ENCODE measurements around the gene AJUBA.

The AJUBA gene

DNA sequence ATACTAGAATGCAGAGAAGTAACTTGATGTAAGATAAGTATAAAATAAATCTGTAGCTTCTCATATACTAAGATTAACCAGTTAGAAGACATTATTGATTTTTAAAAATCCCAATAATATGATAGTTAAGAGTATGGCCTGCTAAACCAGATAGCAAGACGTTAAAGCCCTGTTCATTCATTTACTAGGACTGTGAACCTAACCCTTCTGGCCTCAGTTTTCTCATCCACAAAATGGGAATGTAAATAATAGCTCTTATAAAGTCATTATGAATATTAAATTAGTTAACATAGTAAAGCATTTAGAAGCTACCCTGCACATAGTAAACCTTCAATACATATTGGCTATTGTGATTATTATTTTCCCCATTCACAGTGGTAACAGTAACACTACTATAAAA is 47.2 kb downstream of the AJUBA start:
- DNase-seq (ENCODE audit: low read depth): no peak

DNA sequence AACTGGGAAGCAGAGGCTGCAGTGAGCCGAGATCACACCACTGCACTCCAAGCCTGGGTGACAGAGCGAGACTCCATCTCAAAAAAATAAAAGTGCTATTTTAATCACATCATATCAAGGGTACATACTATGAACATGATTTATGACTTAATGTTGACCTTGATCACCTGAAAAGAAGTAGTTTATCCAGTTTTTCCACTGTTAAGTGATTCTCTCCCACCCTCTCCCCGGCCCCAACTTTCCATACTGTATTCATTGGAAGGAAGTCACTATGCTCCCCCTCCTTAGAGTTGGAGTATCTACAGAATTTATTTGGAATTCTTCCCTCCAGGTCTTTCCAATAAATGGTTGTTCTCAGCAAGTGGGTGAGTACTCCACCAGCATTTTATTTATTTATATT is 50.2 kb downstream of the AJUBA start:
- DNase-seq (ENCODE audit: low read depth): no peak

DNA sequence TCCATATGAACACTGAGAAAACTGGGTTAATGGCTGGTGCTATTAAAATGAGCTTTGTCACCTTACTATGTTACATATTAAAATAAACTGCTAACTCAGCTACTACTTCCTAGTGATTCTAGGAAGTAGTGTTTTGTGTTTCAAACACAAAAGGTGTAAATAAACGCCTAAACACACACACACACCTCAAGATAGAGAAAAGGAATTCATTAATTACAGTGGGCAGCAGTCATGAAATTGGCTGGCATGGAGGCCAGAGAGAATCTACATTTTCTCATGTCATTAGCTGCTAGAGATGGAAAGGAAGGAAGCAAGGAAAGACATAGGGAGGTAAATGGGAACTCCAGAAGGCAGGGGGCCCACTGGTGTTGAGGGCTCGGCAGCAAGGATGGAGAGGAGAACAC is 52.4 kb downstream of the AJUBA start:
- DNase-seq (ENCODE audit: low read depth): no peak

DNA sequence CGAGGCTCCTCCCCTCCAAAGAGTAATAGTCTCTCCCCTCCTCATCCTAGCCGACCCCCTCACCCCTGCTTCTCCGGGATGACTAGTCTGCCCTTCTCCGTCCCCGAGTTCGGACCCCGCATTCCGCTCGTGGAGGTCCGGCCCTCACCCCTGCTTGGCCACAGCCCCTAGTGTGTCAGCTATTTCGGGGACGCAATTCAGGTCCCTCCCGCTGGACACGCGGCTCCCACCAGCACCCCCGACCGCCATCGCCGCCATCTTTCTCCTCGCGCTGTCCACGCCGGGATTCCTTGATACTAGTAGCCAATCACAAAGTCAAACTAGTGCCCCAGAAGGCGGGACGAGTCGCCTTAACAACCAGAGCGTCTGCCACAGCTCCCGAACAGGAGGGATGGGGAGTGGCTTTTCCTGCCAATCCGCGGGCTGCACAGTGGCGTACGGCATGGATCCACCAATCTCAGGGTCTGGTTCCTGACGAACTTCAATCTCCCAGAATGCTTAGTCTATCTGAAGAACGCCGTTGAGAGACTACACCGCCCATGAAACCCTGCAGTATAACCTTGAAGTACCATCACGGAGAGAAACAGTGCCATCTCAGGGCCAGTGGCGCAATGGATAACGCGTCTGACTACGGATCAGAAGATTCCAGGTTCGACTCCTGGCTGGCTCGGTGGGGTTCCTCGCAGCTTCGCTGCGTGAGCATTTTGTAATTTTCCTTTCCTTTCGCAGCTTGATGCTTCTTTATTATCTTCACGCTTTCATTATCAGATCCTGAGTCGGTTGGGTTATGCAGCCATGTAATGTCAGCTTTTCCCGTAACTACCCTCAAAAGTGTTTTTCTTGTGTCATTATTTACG is 53.0 kb downstream of the AJUBA start, which contains the start of gene PRMT5:
TSS of gene PRMT5 (minus strand) at position 273 of the 857 bp plus-strand sequence. CDS start at position 258, 15 bp downstream.
- DNase-seq (ENCODE audit: low read depth): peak; percentile 100

DNA sequence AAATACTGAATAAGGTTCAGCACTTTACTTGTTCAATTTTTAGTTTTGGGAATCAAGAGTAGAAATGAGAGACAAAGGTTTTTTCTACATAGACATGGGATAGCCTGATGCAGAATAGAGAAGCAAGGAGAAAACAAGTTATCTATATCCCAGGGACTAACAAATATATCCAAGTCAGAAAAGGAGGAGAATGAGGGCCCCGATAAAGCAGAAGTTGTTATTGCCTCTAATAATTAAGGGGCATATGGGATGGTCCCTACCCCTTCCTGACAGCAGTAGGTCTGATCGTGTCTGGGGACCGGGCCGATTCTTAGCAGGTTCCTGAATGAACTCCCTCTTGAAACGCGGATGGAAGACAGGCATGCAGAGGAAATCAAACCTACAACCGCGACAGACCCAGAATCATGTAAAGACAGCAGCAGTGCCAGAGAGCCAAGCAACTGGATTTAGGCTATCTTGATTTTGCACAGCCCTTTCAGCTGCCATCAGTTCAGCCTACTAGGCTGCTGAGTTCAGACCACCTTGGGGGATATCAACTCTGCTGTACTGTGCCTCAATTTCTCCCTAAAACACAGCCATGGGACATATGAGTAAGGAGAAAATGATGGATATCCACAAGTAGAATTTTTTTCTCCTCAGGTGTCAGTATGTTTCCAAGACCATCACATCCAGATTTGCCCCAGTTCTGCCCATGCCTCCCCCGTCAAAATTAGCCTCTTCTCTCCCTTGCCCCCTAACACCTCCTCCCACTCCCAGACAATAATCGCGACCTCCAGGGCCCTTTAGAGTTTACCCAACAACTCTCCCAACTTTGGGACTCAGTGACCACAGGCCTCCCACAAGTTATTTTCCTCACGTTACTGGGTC is 53.9 kb downstream of the AJUBA start:
- no peak for DNase-seq (ENCODE audit: low read depth)

DNA sequence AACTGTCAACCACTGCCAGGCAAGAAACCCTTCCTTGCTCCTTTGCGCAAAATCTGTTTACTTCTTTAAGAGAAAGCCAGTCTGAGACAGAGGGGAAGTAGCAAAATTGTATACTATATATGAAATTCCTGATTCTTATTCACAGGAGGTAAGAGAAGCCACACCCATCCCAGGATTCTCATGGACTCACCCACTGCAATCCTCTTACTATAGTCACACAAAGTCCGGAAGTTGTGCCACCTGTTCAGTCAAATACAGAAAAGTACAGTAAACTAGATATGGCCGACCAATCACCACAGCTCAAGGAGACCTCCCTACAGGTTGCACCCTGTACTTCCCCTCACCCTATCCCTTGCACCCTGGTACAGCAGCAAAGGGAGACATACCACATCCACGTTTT is 56.0 kb downstream of the AJUBA start:
- DNase-seq (ENCODE audit: low read depth): no peak

DNA sequence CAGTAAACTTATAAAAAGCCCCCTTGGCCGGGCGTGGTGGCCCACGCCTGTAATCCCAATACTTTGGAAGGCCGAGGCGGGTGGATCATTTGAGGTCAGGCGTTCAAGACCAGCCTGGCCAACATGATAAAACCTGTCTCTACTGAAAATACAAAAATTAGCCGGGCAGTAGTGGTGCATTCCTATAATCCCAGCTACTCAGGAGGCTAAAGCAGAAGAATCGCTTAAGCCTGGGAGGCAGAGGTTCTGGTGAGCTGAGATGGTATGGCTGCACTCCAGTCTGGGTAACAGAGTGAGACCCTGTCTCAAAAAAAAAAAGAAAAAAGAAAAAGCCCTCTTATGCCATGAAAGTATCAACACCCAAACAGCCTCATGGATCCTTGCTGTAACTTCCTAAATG is 56.8 kb downstream of the AJUBA start:
- DNase-seq (ENCODE audit: low read depth): no peak

DNA sequence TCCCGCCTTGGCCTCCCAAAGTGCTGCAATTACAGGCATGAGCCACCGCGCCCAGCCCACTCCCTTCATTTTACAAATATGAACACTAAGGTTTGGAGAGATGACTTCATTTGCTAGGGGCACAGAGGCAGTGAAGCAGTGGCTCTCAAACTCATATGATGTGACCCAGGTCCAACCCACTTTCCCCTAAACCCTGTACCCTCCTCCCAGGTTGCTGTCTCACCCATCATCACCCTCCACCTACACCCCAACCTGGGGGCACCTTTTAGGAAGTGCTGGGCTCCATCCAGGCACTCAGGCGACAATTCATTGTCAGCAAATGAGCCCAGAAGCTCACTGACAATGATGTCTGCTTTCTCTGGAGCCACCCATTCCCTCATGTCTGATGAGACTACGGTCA is 58.6 kb downstream of the AJUBA start:
- DNase-seq (ENCODE audit: low read depth): no peak

DNA sequence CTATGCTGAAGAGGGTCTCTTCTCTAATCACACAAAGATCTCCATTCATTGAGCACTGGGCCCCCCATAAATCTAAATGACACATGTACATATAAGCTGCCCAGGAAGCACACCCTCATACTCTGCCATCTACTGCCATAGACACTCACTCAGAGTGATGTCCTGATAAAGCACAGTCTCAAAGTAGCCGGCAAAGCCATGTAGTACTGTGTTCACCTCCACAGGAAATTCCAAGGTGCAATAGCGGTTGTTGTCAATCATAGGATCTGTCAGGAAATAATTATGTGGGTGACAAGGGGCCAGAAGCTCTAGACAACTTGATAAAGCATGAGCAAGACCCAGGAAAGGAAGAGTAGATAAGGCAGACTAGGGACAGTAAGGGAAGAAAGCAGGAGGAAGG is 60.1 kb downstream of the AJUBA start:
- DNase-seq (ENCODE audit: low read depth): no peak

Data from amniotic epithelial cell (primary cell).